K562 (cell line): ENCODE measurements around the gene BAD. TPM values are rescaled to one million over a fixed set of nuclear protein-coding genes. Genes with fewer than 3 reads are reported as not detected.

ENCODE experiments used
- CEBPG ChIP-seq, 3 experiments: fragments of 200-800 bp in 1 of 3; sonication (Bioruptor generic) in 1 of 3; sonication (generic) in 1 of 3; formaldehyde crosslinking in 1 of 3; IDR thresholded peaks in 2 of 3; conservative IDR thresholded peaks in 1 of 3; 2 replicates each; pipeline versions ENCODE4 v1.6.1 to v1.8.0; 2016 to 2022; ENCODE audit warnings: missing compliant biosample characterization in 2 of 3, missing genetic modification characterization in 2 of 3, mild to moderate bottlenecking in 1 of 3, missing genetic modification reagents in 1 of 3
- CGGBP1 ChIP-seq: fragments of 250-450 bp; sonication (Bioruptor Pico); IDR thresholded peaks from 2 replicates; pipeline ENCODE4 v1.9.0; 2021; ENCODE audit warnings: mild to moderate bottlenecking
- CHAMP1 ChIP-seq: fragments of 450-650 bp; IDR thresholded peaks from 2 replicates; pipeline ENCODE4 v1.6.1; 2016; ENCODE audit warnings: mild to moderate bottlenecking
- HDAC3 ChIP-seq: fragments of 450-650 bp; IDR thresholded peaks from 2 replicates; pipeline ENCODE4 v1.6.1; 2018; ENCODE audit warnings: borderline replicate concordance, mild to moderate bottlenecking, moderate library complexity; ENCODE audit not compliant: partially characterized antibody
- HMGN3 ChIP-seq: IDR thresholded peaks from 2 replicates; pipeline ENCODE4 v1.6.1; 2011; ENCODE audit warnings: borderline replicate concordance, low read depth, mild to moderate bottlenecking, mixed read lengths, low read length; ENCODE audit not compliant: insufficient read length; ENCODE audit errors: extremely low read depth
- JUN ChIP-seq, 2 experiments: sonication (generic) in 1 of 2; formaldehyde crosslinking in 1 of 2; IDR thresholded peaks; 2 replicates each; pipeline versions ENCODE4 v1.6.1 to v1.8.0; 2012 to 2022; ENCODE audit warnings: borderline replicate concordance in 2 of 2, mild to moderate bottlenecking in 2 of 2, improper control_type of control experiment in 1 of 2, low read depth in 1 of 2, low read length in 1 of 2, missing genetic modification reagents in 1 of 2
- MBD2 ChIP-seq: sonication (generic); IDR thresholded peaks from 2 replicates; pipeline ENCODE4 v1.6.1; 2016; ENCODE audit warnings: low read depth, borderline replicate concordance
- MCM5 ChIP-seq: fragments of 450-650 bp; IDR thresholded peaks from 2 replicates; pipeline ENCODE4 v1.6.1; 2016; ENCODE audit warnings: low read depth
- NONO ChIP-seq, 2 experiments: fragments of 200-400 bp in 1 of 2; fragments of 450-650 bp in 1 of 2; formaldehyde crosslinking in 1 of 2; IDR thresholded peaks; 2 replicates each; pipeline ENCODE4 v1.6.1; 2017; ENCODE audit warnings: low read depth in 2 of 2, mild to moderate bottlenecking in 2 of 2, moderate library complexity in 2 of 2, low read length in 1 of 2
- PHB2 ChIP-seq: fragments of 450-650 bp; IDR thresholded peaks from 2 replicates; pipeline ENCODE4 v1.6.1; 2017; ENCODE audit warnings: low read depth
- RCOR1 ChIP-seq, 2 experiments: IDR thresholded peaks; 2 replicates each; pipeline ENCODE4 v1.6.1; 2012; ENCODE audit warnings: low read depth in 2 of 2, low read length in 2 of 2, borderline replicate concordance in 1 of 2, improper control_type of control experiment in 1 of 2
- RUNX1 ChIP-seq: sonication (generic); IDR thresholded peaks from 2 replicates; pipeline ENCODE4 v1.6.1; 2016; ENCODE audit warnings: antibody characterized with exemption, low read depth
- TCF15 ChIP-seq: fragments of 250-450 bp; sonication (Bioruptor Pico); IDR thresholded peaks from 2 replicates; pipeline ENCODE4 v1.8.0; 2022; ENCODE audit warnings: moderate library complexity, mild to moderate bottlenecking, inconsistent platforms
- XRCC3 ChIP-seq: fragments of 450-650 bp; IDR thresholded peaks from 2 replicates; pipeline ENCODE4 v1.6.1; 2017; ENCODE audit warnings: mild to moderate bottlenecking, moderate library complexity
- ZC3H11A ChIP-seq: IDR thresholded peaks from 2 replicates; pipeline ENCODE4 v1.6.1; 2012; ENCODE audit warnings: low read depth, low read length, improper control_type of control experiment
- ZFP91 ChIP-seq: sonication (generic); formaldehyde crosslinking; IDR thresholded peaks from 2 replicates; pipeline ENCODE4 v1.8.0; 2022; ENCODE audit warnings: mild to moderate bottlenecking, missing genetic modification reagents
- ZNF518B ChIP-seq: fragments of 250-450 bp; sonication (Bioruptor Pico); IDR thresholded peaks from 2 replicates; pipeline ENCODE4 v1.5.0; 2021; ENCODE audit warnings: mild to moderate bottlenecking, moderate library complexity
- polyA plus RNA-seq, 8 experiments: library from polyadenylated mRNA; depleted of rRNA in 4 of 8; stranded (reverse) in 5 of 8; unstranded in 3 of 8; fragments of >200 nt; fragmentation: Nextera tagmentation in 2 of 8; fragmentation: Illumina TruSeq in 1 of 8; extraction: Ambion mirVana in 2 of 8; extraction: Trizol in 1 of 8; gene quantifications; 2 replicates each; pipeline versions ENCODE4 v1.2.1 to v1.2.3, GENCODE V29; 2011 to 2014; ENCODE audit warnings: inconsistent platforms in 1 of 8, missing spikeins in 1 of 8
- total RNA-seq, 7 experiments: library from RNA; depleted of rRNA in 6 of 7; stranded (reverse); fragments of >200 nt in 6 of 7; fragmentation: Illumina TruSeq in 2 of 7; extraction: Trizol in 2 of 7; gene quantifications; 2 replicates each; pipeline versions ENCODE4 v1.2.1 to v1.2.3, GENCODE V29; 2011 to 2021; ENCODE audit warnings: low replicate concordance in 1 of 7

BAD gene
- total and polyA plus RNA-seq, 9 of the 15 experiments (the other 6 are each of a cell fraction or from before 2014, with no cell fraction given): 0.61 to 45.6 (median 11.8) TPM

GRCh38 chr11:64305075-64305690, 20.7 kb upstream of the BAD start, which contains the start of gene ESRRA (continued):
- peak; percentile 34; the same call in 1 of the 2 replicates for TF ChIP-seq MBD2
- TF ChIP-seq XRCC3: no peak
- TF ChIP-seq CGGBP1 (CRISPR knock-in tag): no peak
- TF ChIP-seq HMGN3: peak; percentile 94
- no peak for TF ChIP-seq HDAC3
- no peak for TF ChIP-seq PHB2
- no peak for TF ChIP-seq ZC3H11A
- TF ChIP-seq JUN (IDR thresholded peaks at IDR 0.05; ENCODE audit: borderline replicate concordance, low read depth, low read length): no peak
- no peak for TF ChIP-seq JUN (CRISPR knock-in tag; IDR thresholded peaks at IDR 0.05; ENCODE audit: borderline replicate concordance)
- no peak for TF ChIP-seq ZNF518B (CRISPR knock-in tag)
- TF ChIP-seq RCOR1 (IDR thresholded peaks at IDR 0.05; ENCODE audit: borderline replicate concordance in 1 of 2, low read depth in 2 of 2, low read length in 2 of 2): no peak
- no peak for TF ChIP-seq ZFP91 (CRISPR knock-in tag)
- no peak for TF ChIP-seq CHAMP1
- TF ChIP-seq TCF15: no peak
- peak in 1 of 2 experiments; percentile 65; a peak in 2 of 4 replicates for TF ChIP-seq NONO (IDR thresholded peaks at IDR 0.05; ENCODE audit: low read depth in 2 of 2, low read length in 1 of 2)
- TF ChIP-seq CEBPG (CRISPR knock-in tag; IDR thresholded peaks at IDR 0.05): peak; percentile 65
- peak in 1 of 2 experiments; percentile 34; a peak in 1 of 4 replicates for TF ChIP-seq CEBPG (tag; conservative IDR thresholded peaks at IDR 0.05 in 1 of 2, IDR thresholded peaks at IDR 0.05 in 1 of 2)
- TF ChIP-seq RUNX1: no peak
- no peak for TF ChIP-seq MCM5
